HG02840 (cell line): ENCODE results near the gene LHFPL6.

Source experiments
- ATAC-seq: cut with Tn5 transposase; IDR thresholded peaks from one replicate; pipeline ENCODE4 v1.9.1; 2021; ENCODE audit warnings: mild to moderate bottlenecking, moderate library complexity, moderate number of reproducible peaks; ENCODE audit not compliant: unreplicated experiment, low FRiP score

Gene LHFPL6

DNA sequence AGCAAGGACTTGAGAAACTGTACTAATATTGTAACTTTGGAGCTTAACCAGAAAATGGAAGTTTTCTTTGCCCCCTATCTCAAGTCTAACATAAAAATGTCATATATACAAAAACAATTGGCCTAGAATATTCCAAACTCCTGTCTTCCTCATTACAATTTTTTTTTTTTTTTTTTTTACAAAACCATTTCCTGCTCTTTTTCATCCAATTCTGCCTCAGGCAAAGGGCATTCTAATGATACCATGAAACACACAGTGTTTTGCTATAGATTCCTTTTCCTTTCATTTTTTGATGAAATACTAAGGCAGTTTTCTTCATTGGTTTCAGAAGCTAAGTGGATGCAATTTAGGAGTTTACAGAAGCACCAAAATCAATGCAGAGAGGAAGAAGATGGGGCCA lies 119.7 kb downstream of the LHFPL6 start:
- no peak for ATAC-seq

GRCh38 chr13:39481491-39481890 lies 121.5 kb downstream of the LHFPL6 start:
- ATAC-seq: no peak

DNA sequence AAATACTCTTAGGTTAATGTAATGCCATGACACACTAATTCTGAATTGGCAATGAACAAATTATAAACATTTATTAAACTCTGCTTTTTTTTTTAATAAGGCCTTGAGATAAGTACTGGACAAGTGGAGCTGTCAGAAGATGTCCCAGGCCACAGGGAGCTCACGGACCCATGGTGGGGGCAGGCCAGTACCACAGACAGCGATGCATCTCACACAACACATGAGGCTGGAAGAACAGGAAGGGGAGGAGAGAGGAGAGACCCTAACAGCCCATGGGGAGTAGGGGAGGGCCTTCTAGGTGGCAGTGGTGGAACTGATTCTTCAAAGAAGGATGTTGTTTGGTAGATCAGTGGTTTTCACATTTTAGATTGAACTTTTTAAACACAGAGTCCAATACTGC lies 128.4 kb downstream of the LHFPL6 start:
- no peak for ATAC-seq

- no peak for ATAC-seq
Observed at GRCh38 chr13:39469676-39470075, 133.3 kb downstream of the LHFPL6 start.

DNA sequence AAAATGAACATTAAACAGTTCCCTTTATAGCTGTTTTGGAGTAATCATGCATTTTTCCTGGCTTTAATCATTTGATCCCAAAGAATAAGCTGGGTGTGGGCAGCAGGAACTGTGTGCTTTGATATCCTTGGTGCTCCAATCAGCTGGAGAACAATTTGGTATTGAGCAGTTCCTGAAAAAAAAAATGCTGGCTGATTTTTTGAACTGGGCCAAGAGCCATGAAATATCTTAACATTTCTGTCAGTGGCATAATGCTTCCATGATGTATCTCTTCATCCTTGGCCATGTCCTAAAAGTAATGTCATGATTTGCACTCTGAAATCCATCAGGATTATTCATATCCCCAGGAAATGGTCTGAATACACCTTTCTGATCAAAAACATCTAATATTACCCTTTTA lies 134.7 kb downstream of the LHFPL6 start:
- no peak for ATAC-seq

DNA sequence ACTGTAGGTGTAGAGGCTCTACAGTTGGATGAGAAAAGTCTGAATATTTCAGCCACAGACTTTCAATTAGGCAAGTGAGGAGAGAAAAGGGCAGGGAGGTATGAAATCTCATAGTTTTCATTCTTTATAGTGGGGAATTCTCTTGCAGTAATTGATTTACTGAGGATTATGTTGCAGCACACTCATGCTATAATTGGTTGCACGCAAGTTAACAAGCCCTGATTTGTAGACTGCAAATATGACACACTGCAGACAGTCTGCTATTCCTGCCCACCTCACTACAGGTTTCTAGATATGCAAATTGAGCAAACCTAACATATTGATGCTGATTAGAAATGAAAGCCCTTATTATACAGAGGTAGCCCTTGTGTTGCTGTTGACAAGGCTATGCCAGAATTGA lies 139.4 kb downstream of the LHFPL6 start:
- ATAC-seq: no peak

GRCh38 chr13:39462906-39463305 lies 140.1 kb downstream of the LHFPL6 start:
- ATAC-seq: no peak

DNA sequence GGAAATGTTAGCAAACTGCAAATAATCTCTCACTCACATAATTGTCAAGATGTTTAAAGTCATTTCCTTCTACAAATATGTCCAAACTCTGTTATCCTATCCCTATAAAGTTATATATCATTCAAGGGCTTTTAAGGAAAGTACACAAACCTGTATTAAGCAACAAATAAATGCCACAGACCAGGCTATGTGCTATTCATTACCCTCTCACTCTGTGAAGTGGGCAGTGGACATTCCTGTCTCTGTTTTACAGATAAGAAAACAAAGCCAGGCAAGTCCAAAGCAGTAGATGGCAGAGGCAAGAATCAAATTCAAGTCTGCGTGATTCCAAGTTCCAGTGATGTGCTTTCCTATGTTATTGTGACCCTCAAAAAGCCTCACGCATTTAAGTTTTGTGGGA lies 140.6 kb downstream of the LHFPL6 start:
- no peak for ATAC-seq

DNA sequence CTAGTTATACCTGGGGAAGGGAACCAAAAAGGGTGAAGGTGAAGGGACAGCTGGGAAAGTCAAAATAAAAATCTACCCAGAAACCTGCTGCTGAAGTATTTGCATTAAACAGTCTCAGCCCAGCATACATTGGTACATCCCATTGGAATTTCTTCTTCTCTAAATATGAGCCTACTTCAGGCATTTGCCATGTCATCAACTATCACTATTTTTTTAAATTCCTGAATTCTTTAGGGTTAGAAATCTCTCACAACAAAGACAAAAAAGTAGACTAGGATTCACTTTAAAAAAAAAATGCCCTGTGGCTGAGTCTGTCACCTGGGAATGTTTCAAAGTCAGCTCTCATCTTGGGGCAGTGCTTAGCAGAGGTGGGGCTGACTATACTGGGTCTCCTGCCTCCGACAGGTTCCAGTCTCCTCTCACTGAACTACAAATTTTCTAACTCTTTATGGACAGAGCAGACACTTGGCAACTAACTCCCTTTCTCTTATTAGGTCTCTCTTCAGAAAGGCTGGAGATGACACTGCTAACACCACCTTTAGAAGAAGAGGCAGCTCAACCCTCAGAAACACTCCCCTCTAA lies 141.2 kb downstream of the LHFPL6 start:
- no peak for ATAC-seq

- ATAC-seq: no peak
Observed at GRCh38 chr13:39457274-39457673, 145.7 kb downstream of the LHFPL6 start.

- ATAC-seq: no peak
Observed at GRCh38 chr13:39455521-39456175, 147.3 kb downstream of the LHFPL6 start.

GRCh38 chr13:39452834-39453233 lies 150.2 kb downstream of the LHFPL6 start:
- no peak for ATAC-seq

- no peak for ATAC-seq
Observed at GRCh38 chr13:39452417-39452816, 150.6 kb downstream of the LHFPL6 start.

- no peak for ATAC-seq
Observed at GRCh38 chr13:39451860-39452301, 151.1 kb downstream of the LHFPL6 start.

DNA sequence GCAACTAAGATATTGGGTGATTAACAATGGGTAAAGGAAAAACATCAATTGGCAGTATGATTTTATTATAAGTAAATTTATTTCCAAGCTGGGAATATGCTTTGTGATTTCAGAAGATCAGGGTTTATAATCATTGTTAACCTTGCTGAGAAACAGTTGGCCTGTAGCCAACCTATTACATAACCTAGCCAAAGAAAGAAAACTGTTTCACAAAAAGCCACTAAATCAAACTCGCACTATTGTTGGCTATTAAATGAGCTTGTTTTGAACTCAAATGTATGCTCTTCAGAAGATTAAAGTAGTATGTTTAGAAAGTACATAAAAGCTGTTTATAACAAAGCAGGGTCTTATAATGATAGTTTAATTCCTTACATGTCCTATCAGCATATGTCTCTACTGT lies 151.7 kb downstream of the LHFPL6 start:
- ATAC-seq: no peak

DNA sequence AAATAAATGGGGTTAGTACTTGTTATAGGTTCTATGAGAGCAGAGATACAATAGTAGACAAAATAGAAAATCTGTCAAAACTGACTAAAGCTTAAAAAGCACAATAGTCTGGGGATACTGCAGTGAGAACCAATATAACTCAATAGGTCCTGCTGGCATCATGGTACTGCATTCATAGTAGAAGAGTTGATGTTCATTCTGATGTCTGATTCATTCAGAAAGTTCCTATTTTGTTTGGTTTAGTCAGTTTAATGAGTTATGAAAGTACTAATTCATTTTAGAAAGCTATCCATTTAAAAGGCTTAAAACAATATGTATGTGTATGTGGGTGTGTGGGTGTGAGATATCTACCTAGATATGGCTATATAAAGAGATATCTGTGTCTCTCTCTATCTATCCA lies 152.8 kb downstream of the LHFPL6 start:
- ATAC-seq: no peak

DNA sequence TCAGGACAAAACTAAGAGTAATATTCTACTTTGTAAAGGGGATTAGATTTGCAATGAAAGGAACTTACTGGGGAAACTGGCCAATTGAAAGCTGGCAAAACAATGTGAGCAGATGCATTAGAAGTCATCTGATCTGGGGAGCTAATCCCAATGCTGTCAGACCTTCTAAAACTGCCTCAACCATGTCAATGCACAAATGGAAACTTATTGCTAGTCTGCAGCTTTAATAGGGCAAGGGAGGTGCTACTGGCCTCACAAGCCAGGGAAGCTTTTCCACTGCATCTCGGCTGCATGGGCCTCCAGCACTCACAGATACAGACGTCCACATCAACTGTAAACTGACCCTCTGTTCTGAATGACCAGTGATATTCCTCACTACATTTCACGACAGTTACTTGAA lies 154.2 kb downstream of the LHFPL6 start:
- ATAC-seq: no peak

DNA sequence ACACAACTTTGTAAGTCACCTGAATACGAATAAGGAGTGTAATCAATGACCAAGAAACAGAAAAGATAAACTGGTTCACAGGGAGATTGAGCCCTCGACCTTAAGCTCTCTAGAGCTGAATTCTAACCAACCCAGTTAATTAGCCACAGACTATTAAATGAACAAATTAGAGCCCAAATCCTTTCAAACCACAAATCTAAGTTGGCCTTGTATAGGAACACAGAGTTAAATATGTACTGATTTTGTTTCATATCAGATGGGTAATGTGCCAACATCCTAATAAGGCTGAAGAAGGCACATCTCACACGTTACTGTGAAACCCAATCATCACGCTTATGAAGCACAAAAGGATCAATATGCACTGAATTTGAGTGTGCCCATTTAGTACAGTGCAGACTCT lies 156.1 kb downstream of the LHFPL6 start:
- ATAC-seq: no peak

DNA sequence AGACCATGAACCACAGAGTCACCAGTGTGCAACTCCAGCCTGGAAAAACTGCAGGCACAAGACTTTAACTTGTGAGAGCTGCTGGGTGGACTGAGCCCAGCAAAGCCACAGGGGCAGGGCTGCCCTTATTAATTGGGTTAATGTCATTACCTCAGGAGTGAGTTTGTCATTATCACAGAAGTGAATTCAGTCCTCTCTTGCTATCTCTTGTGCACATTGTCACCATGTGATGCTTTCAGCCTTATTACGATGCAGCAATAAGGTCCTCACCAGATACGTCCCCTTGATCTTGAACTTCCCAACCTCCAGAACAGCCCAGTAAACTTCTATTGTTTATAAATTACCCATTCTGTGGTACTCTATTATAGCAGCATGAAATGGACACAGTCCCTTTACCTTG lies 158.1 kb downstream of the LHFPL6 start:
- ATAC-seq: no peak

DNA sequence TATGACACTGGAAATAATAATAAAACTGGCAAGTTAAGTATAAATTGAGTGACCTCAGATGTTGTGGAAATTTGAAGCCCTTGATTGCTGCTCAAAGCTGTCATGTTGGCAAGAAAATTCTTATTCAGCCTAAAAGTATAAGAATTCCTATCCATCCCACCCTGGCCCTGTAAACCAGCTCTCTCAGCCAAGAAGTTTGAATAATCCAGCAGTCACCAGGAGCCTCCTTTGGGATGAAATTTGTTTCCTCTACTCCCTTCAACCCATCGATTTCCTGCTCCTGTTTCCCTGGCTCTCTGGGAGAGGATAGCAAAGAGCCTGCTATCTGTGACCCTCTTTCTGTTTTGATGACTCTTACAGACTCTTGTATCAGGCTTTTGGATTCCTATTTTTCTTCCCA lies 169.3 kb downstream of the LHFPL6 start:
- no peak for ATAC-seq

DNA sequence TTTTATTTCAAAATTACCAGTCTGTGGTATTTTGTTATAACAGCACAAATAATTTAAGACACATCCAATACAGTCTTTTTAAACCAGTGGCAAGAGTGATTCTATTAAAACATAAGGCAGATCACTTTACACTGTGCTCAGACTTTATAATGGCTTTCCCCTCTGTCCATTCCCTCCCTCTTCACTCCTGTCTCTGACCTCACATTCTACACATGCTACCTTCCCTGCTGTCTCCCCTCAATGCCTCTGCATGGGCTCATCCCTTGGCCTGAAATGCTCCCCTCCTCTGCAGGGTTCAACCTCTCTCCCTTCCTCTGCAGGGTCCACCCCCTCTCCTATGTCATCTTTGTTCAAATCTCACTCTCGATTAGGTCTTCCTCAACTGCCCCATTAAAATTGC lies 170.8 kb downstream of the LHFPL6 start:
- no peak for ATAC-seq

DNA sequence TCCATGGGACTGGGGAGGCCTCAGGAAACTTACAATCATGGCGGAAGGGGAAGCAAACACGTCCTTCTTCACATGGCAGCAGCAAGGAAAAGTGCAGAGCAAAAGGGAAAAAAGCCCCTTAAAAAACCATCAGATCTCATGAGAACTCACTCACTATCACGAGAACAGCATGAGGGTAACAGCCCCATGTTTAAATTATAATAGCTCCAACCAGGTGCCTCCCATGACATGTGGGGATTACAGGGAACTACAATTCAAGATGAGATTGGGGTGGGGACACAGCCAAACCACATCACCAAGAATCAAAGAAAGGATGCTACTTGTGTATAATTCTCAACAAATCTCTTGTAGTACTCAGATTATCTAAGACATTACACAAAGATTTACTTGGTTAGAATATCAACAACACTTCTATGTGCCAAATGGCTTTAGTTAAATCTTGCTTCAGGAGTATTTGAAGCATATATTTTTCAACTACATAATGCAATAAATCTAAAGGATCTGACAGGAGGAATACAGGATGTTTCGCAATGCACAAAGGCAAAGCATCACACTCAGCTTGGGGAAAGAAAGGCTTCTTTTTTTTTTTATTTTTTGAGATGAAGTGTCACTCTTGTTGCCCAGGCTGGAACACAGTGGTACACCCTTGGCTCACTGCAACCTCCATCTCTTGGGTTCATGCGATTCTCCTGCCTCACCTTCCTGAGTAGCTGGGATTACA lies 180.0 kb downstream of the LHFPL6 start:
- no peak for ATAC-seq
